Measurements from ENCODE around the gene KIAA1671. TPM values are rescaled to one million over a fixed set of nuclear protein-coding genes. Genes with fewer than 3 reads are reported as not detected.

The KIAA1671 gene
- total and polyA plus RNA-seq, 9 of the 15 experiments (the other 6 are each of a cell fraction or from before 2014, with no cell fraction given) = under 0.01 to 0.11 (median 0.02) TPM; not detected in 5

- Histone ChIP-seq H2AFZ (ENCODE audit: low read depth, low read length) (no peak overlapping the region), H3K9me1 (ENCODE audit: control insufficient read depth, insufficient read depth, low read length) (no peaks in the 10 kb centered on the region), H3K9ac (ENCODE audit: insufficient read depth in 1 of 2, low read depth in 2 of 2, low read length in 2 of 2) (no peak overlapping the region), H3K36me3 (ENCODE audit: control insufficient read depth, insufficient read depth, low read length) (no peaks in the 10 kb centered on the region), H3K4me2 (ENCODE audit: insufficient read depth, low read length) (no peak overlapping the region), H3K4me1 (replicated peaks in 1 of 2; ENCODE audit: control insufficient read depth in 2 of 2, insufficient read depth in 2 of 2, low read length in 2 of 2) (no peaks in the 10 kb centered on the region), H4K20me1 (replicated peaks; ENCODE audit: control insufficient read depth, insufficient read depth, low read length) (no peaks in the 10 kb centered on the region), H3K27me3 (ENCODE audit: control insufficient read depth in 2 of 2, insufficient read depth in 2 of 2, low read length in 2 of 2) (no peaks in the 10 kb centered on the region; a peak in 1 of 5 replicates), H3K9me3 (replicated peaks; ENCODE audit: control insufficient read depth, insufficient read depth, low read depth, low read length) (peaks cover 1% of the 10 kb centered on the region; the same call in 1 of the 2 replicates), H3K4me3 (no peak overlapping the region), H3K27ac (ENCODE audit: extremely low read depth, low read depth, low read length) (no peak overlapping the region), H3K79me2 (ENCODE audit: control insufficient read depth, insufficient read depth, low read length) (no peaks in the 10 kb centered on the region)
- ChIA-PET CTCF (ENCODE audit: low intra/inter-chr PET ratio) (no interaction called here), POLR2A (no interaction called here)
- no peak for ATAC-seq
- no peak for FAIRE-seq
- DNase-seq (ENCODE audit: extremely low read depth in 1 of 4, low spot score in 3 of 4) = no peak
- in situ Hi-C loops (cut with MboI) = no loop called here
- WGBS (ENCODE audit: insufficient coverage, low coverage, missing lambda C conversion rate) = 0% methylated on average over 7 of the region's 9 CpGs
- intact Hi-C loops (cut with micrococcal nuclease) = no loop called here
- BruUV-seq (replicated peaks) = no TSS peak
- TF ChIP-seq ZBTB34 (CRISPR knock-in tag; IDR thresholded peaks at IDR 0.05) = no peak
- TF ChIP-seq RBM25 (IDR thresholded peaks at IDR 0.05; ENCODE audit: low read depth, low read length, severe bottlenecking) = peak; percentile 55
Observed at GRCh38 chr22:25051983-25052710, 99.6 kb downstream of the KIAA1671 start.
